ENCODE data around the gene DAO. TPM values are rescaled to one million over a fixed set of nuclear protein-coding genes. Genes with fewer than 3 reads are reported as not detected.
"Not testable (repeated sequence)": the region's sequence is repeated elsewhere in the genome, so short reads cannot be mapped to it uniquely, and the experiment has no call there.

The DAO gene
- total RNA-seq, 2 donors from 2014 or later = not detected

DNA sequence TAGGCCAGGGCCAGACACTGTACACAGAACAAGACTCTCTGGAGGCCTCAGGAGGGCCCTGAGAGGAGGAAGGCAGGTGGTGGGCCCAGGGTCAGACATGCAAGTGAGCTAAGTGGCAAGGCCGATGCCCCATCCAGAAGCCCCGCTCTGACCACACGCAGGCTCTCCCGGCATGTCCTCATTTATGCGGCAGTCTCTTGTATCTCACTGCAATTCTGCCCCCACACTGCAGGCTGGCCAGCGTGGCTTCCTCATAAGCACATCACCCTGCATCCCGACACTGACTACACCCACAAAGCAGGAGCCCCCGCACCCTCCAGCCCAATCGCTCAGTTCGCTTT lies 40.0 kb upstream of the DAO start:
- no peaks in the 10 kb centered on the region for H3K36me3 Mint-ChIP-seq (ENCODE audit: low read depth)
- ATAC-seq (no peak), DNase-seq (no peak)
- no peak overlapping the region for H3K4me3 Mint-ChIP-seq
- H3K4me1 Mint-ChIP-seq = peaks cover 25% of the 10 kb centered on the region
- H3K27me3 Mint-ChIP-seq = no peaks in the 10 kb centered on the region
- peak overlapping the region; percentile 21 for H3K27ac Mint-ChIP-seq
- H3K9me3 ChIP-seq (ENCODE audit: control insufficient read depth, low read length, poor library complexity, severe bottlenecking) = no peaks in the 10 kb centered on the region

- ATAC-seq = no peak
- H3K9me3 ChIP-seq (ENCODE audit: control insufficient read depth, low read length, poor library complexity, severe bottlenecking) = no peaks in the 10 kb centered on the region
- Mint-ChIP-seq H3K4me1 (peaks cover 23% of the 10 kb centered on the region), H3K36me3 (ENCODE audit: low read depth) (no peaks in the 10 kb centered on the region), H3K27ac (no peak overlapping the region), H3K27me3 (no peaks in the 10 kb centered on the region), H3K4me3 (no peak overlapping the region)
- no peak for DNase-seq
Measured at GRCh38 chr12:108840605-108841332, 39.1 kb upstream of the DAO start.

DNA sequence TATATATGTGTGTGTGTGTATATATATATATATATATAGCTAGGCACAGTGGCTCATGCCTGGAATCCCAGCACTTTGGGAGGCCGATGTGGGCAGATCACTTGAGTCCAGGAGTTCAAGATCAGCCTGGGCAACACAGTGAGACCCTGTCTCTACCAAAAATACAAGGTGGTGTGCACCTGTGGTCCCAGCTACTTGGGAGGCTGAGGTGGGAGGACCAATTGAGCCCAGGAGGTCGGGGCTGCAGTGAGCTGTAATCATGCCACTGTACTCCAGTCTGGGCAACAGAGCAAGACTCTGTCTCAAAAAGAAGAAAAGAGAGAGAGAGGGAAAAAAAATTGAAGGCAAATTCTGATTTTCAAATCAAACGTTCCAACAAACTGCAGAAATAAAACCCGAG lies 38.1 kb upstream of the DAO start:
- peak overlapping the region; percentile 37 for H3K27ac Mint-ChIP-seq
- H3K36me3 Mint-ChIP-seq (ENCODE audit: low read depth); ATAC-seq; DNase-seq; H3K4me3 Mint-ChIP-seq; H3K27me3 Mint-ChIP-seq; H3K9me3 ChIP-seq (ENCODE audit: control insufficient read depth, low read length, poor library complexity, severe bottlenecking): not testable (repeated sequence)
- peaks cover 24% of the 10 kb centered on the region for H3K4me1 Mint-ChIP-seq

DNA sequence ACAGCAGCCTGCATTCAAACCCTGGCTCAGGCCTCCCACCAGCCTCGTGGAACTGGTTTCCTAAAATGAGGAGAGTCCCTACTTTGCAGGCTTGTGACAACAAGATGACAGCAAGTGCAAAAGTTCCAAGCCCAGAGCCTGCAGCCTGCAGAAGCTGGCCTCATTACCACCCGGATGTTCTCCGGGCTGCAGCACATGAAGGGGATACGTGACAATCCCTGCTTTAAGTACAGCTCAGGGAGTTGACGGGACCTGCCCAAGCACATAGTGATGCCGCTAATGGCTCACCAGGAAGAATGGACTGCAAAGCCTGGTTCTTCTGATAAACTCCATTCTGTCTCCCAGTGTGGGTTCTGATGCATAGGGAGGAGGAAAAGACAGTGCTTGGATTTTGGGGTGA lies 37.5 kb upstream of the DAO start:
- no peaks in the 10 kb centered on the region for H3K9me3 ChIP-seq (ENCODE audit: control insufficient read depth, low read length, poor library complexity, severe bottlenecking)
- DNase-seq = no peak
- no peaks in the 10 kb centered on the region for H3K36me3 Mint-ChIP-seq (ENCODE audit: low read depth)
- ATAC-seq = no peak
- peaks cover 21% of the 10 kb centered on the region for H3K4me1 Mint-ChIP-seq
- no peaks in the 10 kb centered on the region for H3K27me3 Mint-ChIP-seq
- H3K4me3 Mint-ChIP-seq = no peak overlapping the region
- no peak overlapping the region for H3K27ac Mint-ChIP-seq

DNA sequence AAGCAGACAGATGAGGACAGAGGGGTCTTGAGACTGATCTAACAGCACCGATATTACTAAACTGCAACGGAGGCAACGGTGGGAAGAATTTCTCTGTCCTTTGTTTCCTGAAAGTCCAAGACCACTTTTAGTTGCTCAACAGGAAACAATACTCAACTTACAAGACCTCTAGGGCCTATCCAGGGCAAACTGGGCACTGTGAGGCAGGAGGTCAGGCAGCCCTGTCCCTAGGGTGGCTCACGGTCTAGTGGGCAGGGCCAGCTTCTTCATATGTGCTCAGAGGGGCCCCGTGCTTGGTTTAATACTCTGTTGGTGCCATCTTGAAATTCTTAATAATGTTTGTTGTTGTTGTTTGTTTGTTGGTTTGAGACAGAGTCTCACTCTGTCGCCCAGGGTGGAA lies 36.7 kb upstream of the DAO start:
- no peaks in the 10 kb centered on the region for H3K9me3 ChIP-seq (ENCODE audit: control insufficient read depth, low read length, poor library complexity, severe bottlenecking)
- no peak for DNase-seq
- Mint-ChIP-seq H3K27me3 (no peaks in the 10 kb centered on the region), H3K4me3 (no peak overlapping the region), H3K27ac (no peak overlapping the region), H3K36me3 (ENCODE audit: low read depth) (peaks cover 4% of the 10 kb centered on the region), H3K4me1 (peaks cover 23% of the 10 kb centered on the region)
- no peak for ATAC-seq

DNA sequence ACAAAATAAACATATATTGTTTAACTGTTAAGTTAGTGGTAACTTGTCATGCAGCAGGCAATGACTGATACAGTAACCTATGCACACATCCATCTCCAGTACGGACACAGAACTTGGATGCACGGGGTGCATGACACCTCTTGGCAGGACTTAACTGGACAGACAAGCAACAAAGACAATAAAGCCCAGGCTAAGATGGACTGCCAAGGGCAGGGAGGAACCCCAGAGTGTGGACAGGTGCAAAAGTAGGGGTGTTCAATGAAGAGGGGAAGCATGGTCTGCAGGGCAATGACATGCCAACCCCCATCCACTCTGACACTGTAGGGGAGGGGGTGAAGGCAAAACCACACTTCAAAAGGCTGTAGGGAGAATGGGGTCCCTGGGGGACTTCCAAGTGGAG lies 34.2 kb upstream of the DAO start:
- Mint-ChIP-seq H3K36me3 (ENCODE audit: low read depth) (peaks cover 4% of the 10 kb centered on the region), H3K4me3 (peak overlapping the region; percentile 21), H3K4me1 (peaks cover 13% of the 10 kb centered on the region), H3K27me3 (no peaks in the 10 kb centered on the region), H3K27ac (no peak overlapping the region)
- DNase-seq = no peak
- ATAC-seq = no peak
- no peaks in the 10 kb centered on the region for H3K9me3 ChIP-seq (ENCODE audit: control insufficient read depth, low read length, poor library complexity, severe bottlenecking)

GRCh38 chr12:108846290-108846701 lies 33.6 kb upstream of the DAO start:
- H3K9me3 ChIP-seq (ENCODE audit: control insufficient read depth, low read length, poor library complexity, severe bottlenecking) = no peaks in the 10 kb centered on the region
- ATAC-seq = no peak
- H3K4me3 Mint-ChIP-seq = no peak overlapping the region
- H3K27ac Mint-ChIP-seq = no peak overlapping the region
- no peak for DNase-seq
- peaks cover 13% of the 10 kb centered on the region for H3K4me1 Mint-ChIP-seq
- H3K36me3 Mint-ChIP-seq (ENCODE audit: low read depth) = peaks cover 4% of the 10 kb centered on the region
- H3K27me3 Mint-ChIP-seq = no peaks in the 10 kb centered on the region

GRCh38 chr12:108847705-108848104 lies 32.2 kb upstream of the DAO start:
- Mint-ChIP-seq H3K36me3 (ENCODE audit: low read depth) (peaks cover 4% of the 10 kb centered on the region), H3K27ac (peak overlapping the region; percentile 37), H3K27me3 (no peaks in the 10 kb centered on the region), H3K4me1 (peaks cover 13% of the 10 kb centered on the region), H3K4me3 (no peak overlapping the region)
- DNase-seq = no peak
- ATAC-seq = no peak
- H3K9me3 ChIP-seq (ENCODE audit: control insufficient read depth, low read length, poor library complexity, severe bottlenecking) = no peaks in the 10 kb centered on the region

- peaks cover 4% of the 10 kb centered on the region for H3K36me3 Mint-ChIP-seq (ENCODE audit: low read depth)
- no peak for ATAC-seq
- H3K4me3 Mint-ChIP-seq = no peak overlapping the region
- no peak overlapping the region for H3K27ac Mint-ChIP-seq
- H3K4me1 Mint-ChIP-seq = peaks cover 20% of the 10 kb centered on the region
- DNase-seq = no peak
- no peaks in the 10 kb centered on the region for H3K9me3 ChIP-seq (ENCODE audit: control insufficient read depth, low read length, poor library complexity, severe bottlenecking)
- no peaks in the 10 kb centered on the region for H3K27me3 Mint-ChIP-seq
Measured at GRCh38 chr12:108849660-108850059, 30.2 kb upstream of the DAO start.

DNA sequence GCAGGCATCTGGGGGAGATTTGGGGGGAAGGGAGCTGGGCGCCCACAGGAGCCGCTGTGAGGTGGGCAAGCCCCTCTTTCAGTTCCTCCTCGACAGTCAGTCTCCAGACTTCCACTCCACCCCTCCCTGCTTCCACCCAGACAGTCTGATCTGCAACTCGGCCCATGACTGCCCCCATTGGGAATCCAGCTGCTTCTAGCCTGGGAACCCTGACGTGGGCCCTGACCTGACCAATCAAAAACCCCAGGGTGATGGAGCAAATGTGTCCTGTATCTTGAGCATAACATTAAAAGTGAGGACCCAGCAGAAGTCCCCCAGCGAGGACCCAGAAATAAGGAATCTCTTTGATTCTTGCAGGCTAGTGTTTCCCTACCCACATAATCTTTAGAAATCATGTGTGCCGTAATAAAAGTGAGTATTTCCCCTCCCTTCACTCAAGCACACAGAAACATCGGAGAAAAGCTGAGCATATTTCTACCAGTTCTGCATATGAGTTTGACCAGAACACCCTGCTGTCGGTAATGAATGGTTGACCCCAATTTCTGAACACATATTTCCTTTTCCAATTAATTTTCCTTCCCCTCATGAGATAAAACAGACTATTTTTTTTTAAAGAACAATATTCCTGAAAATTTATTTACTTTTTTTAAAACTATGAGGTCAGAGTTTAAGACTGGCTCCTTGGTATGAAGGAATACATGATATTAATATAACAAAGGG lies 28.9 kb upstream of the DAO start:
- Mint-ChIP-seq H3K36me3 (ENCODE audit: low read depth) (peaks cover 4% of the 10 kb centered on the region), H3K4me3 (no peak overlapping the region), H3K27me3 (no peaks in the 10 kb centered on the region), H3K4me1 (peaks cover 19% of the 10 kb centered on the region), H3K27ac (peak overlapping the region; percentile 70)
- H3K9me3 ChIP-seq (ENCODE audit: control insufficient read depth, low read length, poor library complexity, severe bottlenecking) = no peaks in the 10 kb centered on the region
- DNase-seq = no peak
- peak; percentile 27 for ATAC-seq

GRCh38 chr12:108852674-108853309 lies 27.1 kb upstream of the DAO start:
- DNase-seq (no peak), ATAC-seq (no peak)
- no peak overlapping the region for H3K4me3 Mint-ChIP-seq
- H3K27ac Mint-ChIP-seq = peak overlapping the region; percentile 63
- peaks cover 4% of the 10 kb centered on the region for H3K36me3 Mint-ChIP-seq (ENCODE audit: low read depth)
- H3K27me3 Mint-ChIP-seq = no peaks in the 10 kb centered on the region
- no peaks in the 10 kb centered on the region for H3K9me3 ChIP-seq (ENCODE audit: control insufficient read depth, low read length, poor library complexity, severe bottlenecking)
- peaks cover 26% of the 10 kb centered on the region for H3K4me1 Mint-ChIP-seq

- DNase-seq (no peak), ATAC-seq (no peak)
- Mint-ChIP-seq H3K27ac (peak overlapping the region; percentile 63), H3K27me3 (no peaks in the 10 kb centered on the region), H3K4me1 (peaks cover 27% of the 10 kb centered on the region), H3K4me3 (no peak overlapping the region), H3K36me3 (ENCODE audit: low read depth) (no peaks in the 10 kb centered on the region)
- H3K9me3 ChIP-seq (ENCODE audit: control insufficient read depth, low read length, poor library complexity, severe bottlenecking) = no peaks in the 10 kb centered on the region
Measured at GRCh38 chr12:108853426-108853825, 26.5 kb upstream of the DAO start.

DNA sequence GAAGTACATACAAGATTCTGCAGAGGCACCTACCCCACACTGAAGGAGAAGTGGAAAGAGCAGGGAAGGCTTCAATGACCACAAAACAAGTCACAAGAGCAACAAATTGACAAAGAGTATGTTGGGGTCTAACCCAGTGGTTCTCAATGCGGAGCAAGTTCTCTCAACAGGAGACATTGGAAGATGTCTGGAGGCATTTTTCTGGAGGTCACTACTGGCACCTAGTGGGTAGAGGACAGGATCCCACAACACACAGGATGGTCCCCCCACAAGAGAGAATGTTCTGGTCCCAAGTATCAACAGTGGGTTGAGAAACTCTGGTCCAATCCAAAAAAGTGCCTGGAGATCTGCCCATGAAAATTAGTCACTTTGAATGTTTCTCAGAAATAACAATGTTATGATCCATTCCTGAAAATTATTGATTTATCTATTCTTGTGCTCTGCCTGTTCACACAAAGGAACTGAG lies 25.9 kb upstream of the DAO start:
- ATAC-seq (no peak), DNase-seq (no peak)
- Mint-ChIP-seq H3K27me3 (no peaks in the 10 kb centered on the region), H3K4me1 (peaks cover 28% of the 10 kb centered on the region), H3K36me3 (ENCODE audit: low read depth) (no peaks in the 10 kb centered on the region), H3K27ac (peak overlapping the region; percentile 54), H3K4me3 (no peak overlapping the region)
- H3K9me3 ChIP-seq (ENCODE audit: control insufficient read depth, low read length, poor library complexity, severe bottlenecking) = no peaks in the 10 kb centered on the region
